ENCODE data around the gene SPDYE3.
A peak's percentile ranks its signal among the peaks of the same experiment; 100 is the strongest.
"Not testable (repeated sequence)": the region's sequence is repeated elsewhere in the genome, so short reads cannot be mapped to it uniquely, and the experiment has no call there.

The SPDYE3 gene

GRCh38 chr7:100271716-100272537 lies 35.6 kb upstream of the SPDYE3 start:
- POLR2A ChIA-PET, result interaction anchor here (0.6 kb wide), 1 partner anchor 18 kb away, joined by 4 read pairs; no protein-coding TSS in a partner anchor
- peak; percentile 26 for TF ChIP-seq CTCF (IDR thresholded peaks at IDR 0.05; ENCODE audit: control extremely low read depth, extremely low read depth, low read depth, missing control alignments)
- DNase-seq (ENCODE audit: extremely low spot score), result peak; percentile 94
- CTCF ChIA-PET, result interaction anchor here (0.6 to 2.1 kb wide), 5 partner anchors 22 to 139 kb away, joined by 3 to 7 read pairs (median 3); no protein-coding TSS in a partner anchor

- DNase-seq (ENCODE audit: extremely low spot score); POLR2A ChIA-PET: not testable (repeated sequence)
- CTCF ChIA-PET, result interaction anchor here (0.6 to 2.1 kb wide), 5 partner anchors 21 to 140 kb away, joined by 3 to 7 read pairs (median 3); no protein-coding TSS in a partner anchor
Observed at GRCh38 chr7:100272538-100272902, 35.0 kb upstream of the SPDYE3 start.

- POLR2A ChIA-PET, result no interaction called here
- TF ChIP-seq CTCF (IDR thresholded peaks at IDR 0.05; ENCODE audit: control extremely low read depth, extremely low read depth, low read depth, missing control alignments), result no peak
- no peak for DNase-seq (ENCODE audit: extremely low spot score)
- CTCF ChIA-PET, result no interaction called here
Observed at GRCh38 chr7:100275120-100275519, 32.4 kb upstream of the SPDYE3 start.

GRCh38 chr7:100276126-100276525 lies 31.4 kb upstream of the SPDYE3 start:
- POLR2A ChIA-PET; CTCF ChIA-PET; DNase-seq (ENCODE audit: extremely low spot score): not testable (repeated sequence)

- DNase-seq (ENCODE audit: extremely low spot score); CTCF ChIA-PET; POLR2A ChIA-PET: not testable (repeated sequence)
Observed at GRCh38 chr7:100282069-100282608, 25.4 kb upstream of the SPDYE3 start.

- CTCF ChIA-PET; DNase-seq (ENCODE audit: extremely low spot score); POLR2A ChIA-PET: not testable (repeated sequence)
Observed at GRCh38 chr7:100283147-100283546, 24.4 kb upstream of the SPDYE3 start.

- DNase-seq (ENCODE audit: extremely low spot score); CTCF ChIA-PET; POLR2A ChIA-PET: not testable (repeated sequence)
Observed at GRCh38 chr7:100287191-100287969, 20.1 kb upstream of the SPDYE3 start.

GRCh38 chr7:100288258-100288657 lies 19.2 kb upstream of the SPDYE3 start:
- DNase-seq (ENCODE audit: extremely low spot score); POLR2A ChIA-PET; CTCF ChIA-PET: not testable (repeated sequence)

- POLR2A ChIA-PET; DNase-seq (ENCODE audit: extremely low spot score): not testable (repeated sequence)
- CTCF ChIA-PET, result interaction anchor here (0.6 kb wide), 1 partner anchor 154 kb away, joined by 3 read pairs; no protein-coding TSS in a partner anchor
Observed at GRCh38 chr7:100292162-100292561, 15.3 kb upstream of the SPDYE3 start.

- POLR2A ChIA-PET; DNase-seq (ENCODE audit: extremely low spot score); CTCF ChIA-PET: not testable (repeated sequence)
Observed at GRCh38 chr7:100295269-100295668, 12.2 kb upstream of the SPDYE3 start.

GRCh38 chr7:100297852-100298631 lies 9.5 kb upstream of the SPDYE3 start:
- CTCF ChIA-PET, result not testable (repeated sequence)
- POLR2A ChIA-PET, result interaction anchor here (0.6 kb wide), 1 partner anchor 19 kb away, joined by 4 read pairs; no protein-coding TSS in a partner anchor

GRCh38 chr7:100298632-100298895 lies 8.9 kb upstream of the SPDYE3 start:
- CTCF ChIA-PET, POLR2A ChIA-PET: not testable (repeated sequence)

More at GRCh38 chr7:100297852-100298631, 9.5 kb upstream of the SPDYE3 start:
- DNase-seq (ENCODE audit: extremely low spot score), result not testable (repeated sequence)

GRCh38 chr7:100304526-100304925 lies 3.0 kb upstream of the SPDYE3 start:
- DNase-seq (ENCODE audit: extremely low spot score); CTCF ChIA-PET; POLR2A ChIA-PET: not testable (repeated sequence)

More at GRCh38 chr7:100298632-100298895, 8.9 kb upstream of the SPDYE3 start:
- not testable (repeated sequence) for DNase-seq (ENCODE audit: extremely low spot score)

- POLR2A ChIA-PET; CTCF ChIA-PET; DNase-seq (ENCODE audit: extremely low spot score): not testable (repeated sequence)
Observed at GRCh38 chr7:100318329-100318728, 10.8 kb downstream of the SPDYE3 start.

- CTCF ChIA-PET; POLR2A ChIA-PET; DNase-seq (ENCODE audit: extremely low spot score): not testable (repeated sequence)
Observed at GRCh38 chr7:100321648-100322047, 14.1 kb downstream of the SPDYE3 start.
